Sigmoid colon (tissue), 4 donors: ENCODE results near the gene CRTC3.
"Not testable (repeated sequence)": the region's sequence is repeated elsewhere in the genome, so short reads cannot be mapped to it uniquely, and the experiment has no call there.

ENCODE experiments used
- CTCF ChIP-seq, 4 experiments: fragments of 450-650 bp in 3 of 4; fragments of 200-600 bp in 1 of 4; IDR thresholded peaks; one replicate each; pipeline ENCODE4 v1.5.1; 2016 to 2019; ENCODE audit warnings: antibody characterized with exemption in 4 of 4, mild to moderate bottlenecking in 3 of 4, moderate library complexity in 2 of 4
- EP300 ChIP-seq, 4 donors: sonication (generic); formaldehyde crosslinking; IDR thresholded peaks; one replicate each; pipeline ENCODE4 v1.6.1; 2017; ENCODE audit warnings: antibody characterized with exemption in 4 of 4
- POLR2A ChIP-seq, 2 donors: fragments of 450-650 bp; IDR thresholded peaks; one replicate each; pipeline ENCODE4 v1.6.1; 2016; ENCODE audit warnings: antibody characterized with exemption in 2 of 2, mild to moderate bottlenecking in 2 of 2, moderate library complexity in 2 of 2
- POLR2AphosphoS5 ChIP-seq, 4 donors: sonication (generic); formaldehyde crosslinking; IDR thresholded peaks; one replicate each; pipeline ENCODE4 v1.6.1; 2017; ENCODE audit warnings: antibody characterized with exemption in 4 of 4

GRCh38 chr15:90513893-90514292 lies 15.8 kb upstream of the CRTC3 start:
- not testable (repeated sequence) for TF ChIP-seq CTCF, POLR2AphosphoS5, EP300, POLR2A (IDR thresholded peaks at IDR 0.05)
